SK-N-DZ (cell line): Measurements from ENCODE around the gene CUL1.
"Not testable (repeated sequence)": the region's sequence is repeated elsewhere in the genome, so short reads cannot be mapped to it uniquely, and the experiment has no call there.

Source experiments
- DNase-seq: peaks from one replicate; pipeline ENCODE4 v3.0.0-alpha.2; 2015; ENCODE audit warnings: low spot score

The CUL1 gene

DNA sequence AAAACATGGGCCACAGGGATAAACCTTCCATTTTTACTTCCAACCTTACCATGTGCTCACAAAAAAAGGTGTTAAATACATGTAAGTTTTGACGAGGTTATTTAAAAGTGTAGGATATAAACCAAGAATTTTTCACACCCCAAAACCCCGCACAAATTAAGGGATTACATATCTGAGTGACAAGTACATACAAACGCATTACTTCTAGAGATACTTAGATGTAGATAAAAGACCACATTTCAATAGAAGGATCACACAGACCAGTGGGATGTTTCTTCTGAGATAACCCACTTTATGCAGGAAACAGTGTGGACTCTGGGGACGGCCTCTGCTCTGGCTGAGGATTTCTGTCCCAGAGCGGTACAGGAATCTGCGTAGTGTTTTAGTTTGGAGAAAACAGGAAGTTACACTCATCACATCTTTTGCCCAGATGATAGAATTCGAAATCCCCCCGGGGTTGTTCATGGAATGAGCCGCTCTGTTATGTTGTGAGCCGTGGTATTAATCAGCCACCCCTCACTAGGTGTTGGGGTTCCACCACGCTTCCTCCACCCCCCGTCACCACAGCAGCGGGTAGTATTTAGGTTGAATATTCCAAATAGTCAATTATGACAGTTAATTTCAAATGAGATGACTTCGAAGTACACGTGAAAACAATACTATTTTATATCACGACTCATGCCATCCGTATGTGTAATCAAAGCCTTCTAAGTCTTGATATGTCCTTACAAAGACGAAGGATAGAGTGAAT, 1.3 kb upstream of the CUL1 start:
- DNase-seq = peak; percentile 21

DNA sequence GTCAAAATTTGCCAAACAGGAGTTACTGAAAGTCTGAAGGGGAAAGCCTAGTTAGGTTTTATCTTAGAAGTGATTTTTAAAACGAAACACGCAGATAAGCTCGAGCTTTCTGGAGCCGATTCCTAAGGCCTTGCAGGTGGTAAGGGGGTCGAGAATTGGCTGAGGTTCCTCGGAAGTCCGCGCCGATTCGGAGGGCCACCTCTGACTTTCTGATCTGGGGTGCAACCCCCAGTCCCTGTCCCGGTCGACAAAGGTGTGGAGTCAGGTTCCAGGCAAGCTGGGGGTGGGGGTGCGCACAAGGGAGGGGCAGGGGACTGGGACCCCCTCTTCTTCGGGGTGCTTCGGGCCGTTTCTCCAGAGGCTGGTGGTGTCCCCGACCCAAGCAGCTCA, 701 bp upstream of the CUL1 start:
- peak; percentile 15 for DNase-seq

DNA sequence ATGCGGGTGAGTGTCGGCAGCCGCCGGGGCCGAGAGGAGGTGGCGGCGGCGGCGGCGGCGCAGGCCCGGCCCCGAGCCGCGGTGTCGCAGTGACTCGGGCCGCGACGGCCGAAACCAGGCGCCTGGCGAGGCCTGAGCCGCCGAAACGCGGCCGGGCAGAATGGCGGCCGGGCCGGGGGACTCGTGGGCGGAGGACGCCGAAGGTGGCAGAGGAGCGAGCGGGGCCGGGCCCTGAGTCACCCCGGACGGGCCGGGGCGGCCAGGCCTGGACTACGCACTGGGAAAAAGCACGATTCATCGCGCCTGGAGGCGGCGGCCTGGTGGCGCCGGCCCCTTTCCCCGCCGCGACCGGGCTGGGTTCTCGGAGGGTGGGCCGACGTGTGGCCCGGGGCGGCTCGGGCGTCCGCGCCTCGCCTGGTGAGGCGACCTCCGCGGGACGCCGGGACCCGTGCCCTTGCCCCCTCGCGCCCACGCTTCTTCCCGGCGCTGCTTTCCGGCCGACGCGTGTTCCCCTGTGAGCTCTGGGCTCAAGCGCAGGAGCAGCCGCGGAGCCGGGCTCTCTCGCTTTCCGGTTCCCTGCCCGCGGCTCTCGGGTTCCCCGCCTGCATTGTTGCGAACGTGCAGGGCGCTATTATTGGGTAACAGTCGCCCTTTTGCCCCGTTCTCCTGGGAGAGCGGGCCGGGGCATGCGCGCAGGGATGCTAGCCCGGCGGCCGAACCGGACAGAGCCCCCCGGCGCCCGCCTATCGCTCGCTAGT, 500 bp downstream of the CUL1 start:
- peak; percentile 34 for DNase-seq

DNA sequence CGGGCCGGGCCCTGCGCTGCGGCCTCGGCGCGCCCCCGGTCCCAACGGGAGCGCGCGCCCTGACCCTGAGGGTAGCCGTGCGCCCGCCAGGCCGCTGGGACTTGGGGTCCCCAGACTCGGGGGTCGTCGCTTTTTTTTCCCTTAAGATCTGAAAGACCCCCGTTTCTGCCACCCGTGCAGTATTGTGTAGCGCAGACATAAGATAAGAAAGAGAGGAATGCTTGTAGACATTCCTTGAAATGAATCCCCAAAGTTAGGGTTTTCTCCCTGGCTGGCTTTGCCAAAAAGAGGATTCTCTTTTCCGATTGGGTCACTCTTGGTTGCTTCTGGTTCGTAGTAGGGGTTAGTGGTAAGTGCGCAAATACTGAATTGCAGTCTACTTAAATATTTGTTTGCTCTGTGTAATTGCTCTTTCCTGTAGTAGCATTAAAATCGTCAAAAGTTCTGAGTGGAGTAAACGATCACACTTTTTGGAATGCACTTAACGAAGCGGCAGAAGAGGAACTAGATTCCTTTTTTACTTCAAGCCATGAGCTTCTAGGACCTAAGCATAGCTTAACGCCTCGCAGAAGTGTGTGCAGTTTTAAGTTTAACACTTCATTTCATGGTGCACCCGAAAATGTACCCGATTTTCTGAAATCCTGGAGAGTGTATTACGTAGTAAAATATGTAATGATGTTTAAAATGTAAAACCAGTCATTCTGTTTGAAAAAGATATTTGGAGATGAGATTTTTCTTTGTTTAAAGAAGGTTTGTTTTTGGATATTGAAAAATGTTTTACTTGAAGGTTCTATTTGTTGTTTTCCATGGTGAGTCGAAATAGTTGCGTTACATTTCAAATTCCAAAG, 1.3 kb downstream of the CUL1 start:
- DNase-seq = no peak

DNA sequence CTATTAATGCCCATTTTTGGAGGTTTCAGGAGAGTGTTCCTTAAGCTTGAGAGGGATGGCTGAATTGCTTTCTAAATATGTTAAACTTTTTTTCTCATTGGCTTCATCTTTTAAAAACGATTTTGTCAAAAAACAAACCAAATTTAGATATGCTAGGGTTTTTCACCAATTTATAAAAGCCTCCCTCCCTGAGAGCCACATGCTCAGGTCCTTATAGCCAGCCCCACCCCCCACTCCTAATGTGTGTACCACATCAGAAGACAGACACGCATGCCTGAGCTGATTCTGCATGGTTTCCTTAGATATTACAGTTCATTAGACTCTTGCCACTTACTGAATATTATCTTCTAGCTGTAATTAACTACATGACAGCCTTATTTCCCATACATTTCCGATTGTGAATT, 2.0 kb downstream of the CUL1 start:
- DNase-seq = no peak

DNA sequence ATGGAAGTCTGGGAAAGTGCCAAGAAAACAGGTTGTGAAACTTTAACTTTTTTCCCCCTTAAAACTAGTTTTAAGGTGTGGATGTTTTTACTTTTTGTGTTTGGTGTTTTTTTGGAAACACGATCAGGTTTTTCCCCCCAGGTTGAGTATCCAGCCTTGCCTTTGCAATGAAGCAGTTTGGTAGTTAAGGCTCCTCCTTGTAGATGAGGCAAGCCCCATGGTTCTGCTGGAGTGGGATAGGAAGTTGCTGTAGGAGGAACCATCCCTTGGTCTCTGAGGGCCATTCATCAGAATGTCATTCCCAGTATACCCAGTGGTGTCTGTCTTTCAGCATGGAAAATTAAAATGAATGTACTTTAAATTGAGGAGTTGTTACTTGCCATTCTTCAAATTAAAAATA, 2.7 kb downstream of the CUL1 start:
- no peak for DNase-seq

DNA sequence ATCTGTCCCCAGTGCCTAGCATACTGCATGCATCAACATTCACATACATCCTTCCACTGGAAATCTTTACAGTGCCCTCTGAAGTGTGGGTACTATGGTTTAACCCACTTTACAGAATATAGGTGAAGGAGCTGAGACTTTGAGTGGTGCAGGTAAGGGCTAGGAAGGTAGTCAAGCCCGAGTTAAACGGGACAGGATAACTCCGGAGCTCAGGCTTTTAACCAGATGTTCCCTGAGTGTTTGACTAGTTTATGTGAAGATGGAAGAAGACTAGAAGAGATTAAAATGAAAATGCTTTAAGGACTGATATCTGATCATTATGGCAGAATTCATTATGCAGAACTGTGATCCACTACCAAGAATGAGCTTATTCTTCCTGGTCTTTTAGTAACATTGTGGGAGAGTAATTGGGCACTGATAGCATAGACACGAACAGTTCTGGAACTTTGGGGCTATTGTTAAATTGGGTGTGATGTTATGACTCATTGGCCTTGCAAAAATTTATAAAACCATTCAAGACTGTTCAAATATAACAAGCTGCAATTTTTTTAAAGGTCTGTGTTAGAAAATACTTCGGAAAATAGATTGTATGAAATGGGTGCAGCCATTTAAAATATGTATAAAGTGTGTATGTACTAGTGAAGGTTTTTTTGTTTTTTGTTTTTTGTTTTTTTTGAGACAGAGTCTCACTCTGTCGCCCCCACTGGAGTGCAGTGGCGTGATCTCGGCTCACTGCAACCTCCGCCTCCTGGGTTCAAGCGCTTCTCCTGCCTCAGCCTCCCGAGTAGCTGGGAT, 4.4 kb downstream of the CUL1 start:
- no peak for DNase-seq

DNA sequence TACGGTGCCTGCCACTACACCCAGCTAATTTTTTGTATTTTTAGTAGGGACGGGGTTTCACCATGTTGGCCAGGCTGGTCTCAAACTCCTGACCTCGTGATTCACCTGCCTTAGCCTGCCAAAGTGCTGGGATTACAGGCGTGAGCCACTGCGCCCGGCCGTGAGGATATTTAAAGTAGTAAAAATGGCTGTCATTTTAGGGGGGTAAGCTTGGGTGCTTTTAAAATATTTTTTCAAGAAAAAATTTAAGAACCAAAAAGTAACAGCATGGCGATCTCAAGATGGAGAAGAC, 4.9 kb downstream of the CUL1 start:
- DNase-seq = not testable (repeated sequence)

DNA sequence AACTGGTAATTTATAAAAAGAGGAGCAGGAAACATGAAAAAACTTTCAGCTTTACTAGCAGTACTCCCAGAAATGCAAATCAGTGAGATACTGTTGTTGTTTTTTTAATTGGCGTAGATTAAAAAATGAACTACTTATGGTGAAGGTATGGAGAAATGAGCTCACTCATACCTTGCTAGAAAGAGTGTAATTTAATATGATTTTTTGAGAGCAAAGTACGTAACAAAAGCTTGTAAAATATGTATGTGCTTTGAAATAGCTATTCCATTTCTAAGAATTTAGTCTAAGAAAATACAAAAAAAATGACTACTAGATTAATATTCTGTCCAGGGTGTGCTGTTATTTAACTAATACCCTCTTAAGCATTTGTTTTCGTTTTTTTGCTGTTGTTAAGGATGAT, 5.5 kb downstream of the CUL1 start:
- no peak for DNase-seq

DNA sequence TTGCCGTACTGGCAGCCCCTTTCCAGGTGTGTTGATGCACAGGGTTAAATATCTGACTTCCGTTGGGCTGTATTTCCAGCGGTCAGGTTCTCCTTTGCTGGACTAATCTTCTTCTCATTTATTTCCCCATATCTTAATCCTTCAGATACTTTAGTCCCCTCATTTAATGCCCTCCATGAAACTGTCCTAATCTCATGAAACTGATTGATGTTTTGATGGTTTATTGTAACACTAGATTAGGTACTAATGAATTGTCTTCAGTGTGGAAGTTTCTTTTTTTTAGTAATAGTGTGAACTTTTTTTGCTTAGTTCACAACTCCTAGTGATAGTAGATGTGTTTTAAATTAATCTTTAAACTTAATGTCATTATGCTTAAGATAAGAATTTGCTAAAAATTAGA, 6.3 kb downstream of the CUL1 start:
- no peak for DNase-seq

DNA sequence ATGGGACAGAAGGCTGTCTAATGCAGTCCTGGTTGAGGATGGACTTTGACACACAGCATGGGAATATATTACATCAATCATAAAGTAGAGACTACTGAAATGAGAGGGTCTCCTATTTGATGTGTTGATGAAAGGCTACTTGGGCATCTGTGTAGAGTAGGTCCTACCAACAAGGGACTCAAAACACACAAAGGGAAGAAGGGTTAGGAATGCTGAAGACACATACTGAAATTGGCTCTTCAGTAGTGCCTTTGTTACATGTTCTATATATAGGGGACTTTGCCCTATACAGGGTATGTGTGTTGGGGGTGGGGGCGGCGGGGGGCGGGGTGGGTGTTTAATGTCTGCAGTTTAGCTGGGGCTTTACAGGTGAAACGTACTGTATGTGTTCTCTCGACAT, 7.7 kb downstream of the CUL1 start:
- DNase-seq = no peak

DNA sequence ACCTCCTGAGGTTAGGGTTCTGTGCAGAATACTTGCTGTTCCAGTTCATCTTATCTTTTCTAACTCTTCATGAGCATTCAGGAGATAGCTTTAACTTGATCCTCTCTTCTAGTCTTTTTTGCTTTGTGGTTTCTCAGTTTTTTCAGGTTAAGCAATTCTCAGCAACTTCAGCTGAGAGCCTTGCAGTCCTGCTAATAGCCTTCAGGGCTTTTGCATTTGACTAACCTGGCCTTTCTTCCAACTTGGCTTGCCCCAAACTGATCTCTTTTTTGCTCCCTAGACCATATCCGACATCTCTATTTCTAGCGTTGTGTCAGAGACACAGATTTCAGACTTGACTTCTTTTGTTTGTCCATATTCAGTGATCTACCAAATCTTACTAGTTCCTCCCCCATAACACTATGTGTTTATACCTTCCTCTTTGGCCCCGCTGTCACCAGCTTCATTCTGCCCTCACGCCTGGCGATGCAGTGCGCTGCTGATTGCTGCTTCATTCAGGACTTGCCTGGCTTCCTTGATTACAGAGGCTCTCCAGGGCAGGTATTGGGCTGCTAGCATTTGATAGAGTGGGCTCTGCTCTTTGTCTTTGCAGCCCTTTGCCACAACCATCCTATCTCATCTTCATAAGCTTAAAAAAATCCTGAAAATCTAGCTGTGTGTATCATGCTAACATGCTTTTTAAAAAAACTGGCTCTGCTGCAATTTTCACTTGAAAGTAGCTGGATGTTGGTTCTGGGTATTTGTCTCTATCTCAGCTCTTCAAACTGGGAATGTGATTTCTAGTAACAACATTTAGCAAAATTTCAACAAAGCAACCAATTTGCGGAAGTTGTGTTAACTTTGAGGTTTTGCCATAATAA, 9.6 kb downstream of the CUL1 start:
- no peak for DNase-seq

DNA sequence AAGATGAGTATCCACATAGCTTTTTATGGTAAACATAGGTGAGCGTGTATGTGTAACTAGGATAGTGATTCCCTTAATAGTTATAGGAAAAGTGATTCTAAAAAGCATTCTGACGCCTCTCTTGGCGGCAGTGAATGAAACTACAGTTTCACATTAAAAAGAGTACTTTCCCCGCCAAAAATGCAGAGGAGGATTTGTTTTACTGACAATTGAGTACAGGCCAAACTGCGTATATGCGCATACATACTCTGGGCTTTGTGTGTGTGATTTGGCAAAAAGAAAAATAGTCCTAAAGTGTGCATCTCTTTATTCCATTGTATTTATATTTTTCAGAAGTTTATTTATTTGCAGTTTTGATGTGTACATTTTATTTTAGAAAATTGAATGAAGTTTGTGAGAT, 10.3 kb downstream of the CUL1 start:
- no peak for DNase-seq

DNA sequence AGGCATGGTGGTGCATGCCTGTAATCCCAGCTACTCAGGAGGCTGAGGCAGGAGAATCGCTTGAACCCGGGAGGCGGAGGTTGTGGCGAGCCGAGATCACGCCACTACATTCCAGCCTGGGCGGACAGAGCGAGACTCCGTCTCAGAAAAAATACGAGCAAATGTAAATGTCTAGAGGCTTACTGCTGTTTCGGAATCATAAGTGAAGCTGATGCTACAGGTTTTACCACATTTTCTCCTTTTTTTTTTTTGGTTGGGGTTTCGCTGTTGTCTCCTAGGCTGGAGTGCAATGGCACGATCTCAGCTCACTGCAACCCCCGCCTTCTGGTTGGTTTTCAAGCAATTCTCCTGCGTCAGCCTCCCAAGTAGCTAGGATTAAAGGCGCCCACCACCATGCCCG, 11.7 kb downstream of the CUL1 start:
- DNase-seq = not testable (repeated sequence)

DNA sequence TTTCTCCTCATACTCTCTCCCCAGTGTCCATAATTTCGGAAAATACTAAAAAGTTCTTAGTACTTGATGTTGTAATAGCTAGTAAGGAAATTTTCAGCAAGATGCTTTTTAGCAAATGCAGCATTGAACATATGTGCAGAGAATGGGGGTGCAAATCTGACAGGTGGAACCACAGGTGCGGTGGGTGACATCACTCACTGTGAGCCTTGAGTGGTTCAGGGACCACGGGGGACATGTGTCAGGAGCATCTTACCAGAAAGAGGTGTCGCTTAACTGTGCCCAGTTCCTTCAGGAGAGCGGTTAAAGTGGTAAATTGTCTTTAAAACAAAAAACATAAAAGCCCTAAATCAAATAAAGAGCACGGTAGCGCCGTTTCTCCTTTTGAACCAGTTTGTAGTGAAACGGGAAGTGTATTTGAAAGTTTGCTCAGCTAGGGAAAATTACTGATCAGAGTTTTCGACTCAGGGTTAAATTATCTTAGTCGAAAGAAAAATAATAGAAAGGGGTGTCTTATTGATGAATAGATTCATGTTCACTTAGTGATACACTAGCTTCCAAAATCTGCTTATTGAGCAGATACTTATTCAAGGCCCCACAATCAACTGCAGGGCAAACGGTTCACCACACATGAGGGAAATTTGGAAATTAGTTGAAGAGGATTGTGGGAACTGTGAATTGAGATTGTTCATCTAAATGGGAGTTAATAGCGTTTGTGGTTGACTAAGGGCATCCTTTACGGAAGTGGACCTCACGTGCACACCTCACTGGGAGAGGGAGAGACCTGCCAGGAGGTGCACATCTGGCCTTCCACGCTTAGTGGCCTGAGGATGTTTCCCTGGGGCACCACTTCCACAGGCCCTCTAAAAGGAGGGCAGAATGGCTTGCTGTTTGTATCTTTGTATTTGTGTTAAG, 12.7 kb downstream of the CUL1 start:
- DNase-seq = no peak

DNA sequence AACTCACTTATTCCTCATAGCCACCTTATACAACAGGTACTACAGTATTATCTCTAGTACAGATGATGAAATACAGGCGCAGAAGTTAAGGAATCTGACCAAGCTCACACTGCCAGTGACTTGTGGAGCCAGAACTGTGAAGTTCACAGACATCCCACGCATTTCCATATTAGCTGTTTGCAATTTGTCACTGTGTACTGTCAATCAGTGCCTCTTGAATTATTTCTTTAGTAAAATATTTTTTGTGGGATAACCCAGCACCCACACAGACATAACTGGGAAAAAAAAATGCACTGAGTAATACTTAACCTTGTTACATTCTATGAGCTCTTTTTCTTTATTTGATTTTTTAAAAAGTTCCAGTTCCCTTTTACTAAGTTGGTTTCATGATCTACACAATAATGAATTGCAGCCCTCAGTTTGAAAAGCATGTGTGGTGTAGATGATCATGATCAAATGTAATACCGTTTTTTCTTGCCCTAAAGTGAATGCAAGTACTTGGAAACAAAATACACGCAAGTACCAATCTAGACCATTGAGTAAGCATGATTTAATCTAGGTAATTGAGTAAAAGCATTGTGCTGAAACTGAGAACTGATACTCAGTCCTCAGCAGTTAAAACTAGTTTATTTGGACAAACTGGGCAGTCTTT, 14.1 kb downstream of the CUL1 start:
- peak; percentile 17 for DNase-seq

DNA sequence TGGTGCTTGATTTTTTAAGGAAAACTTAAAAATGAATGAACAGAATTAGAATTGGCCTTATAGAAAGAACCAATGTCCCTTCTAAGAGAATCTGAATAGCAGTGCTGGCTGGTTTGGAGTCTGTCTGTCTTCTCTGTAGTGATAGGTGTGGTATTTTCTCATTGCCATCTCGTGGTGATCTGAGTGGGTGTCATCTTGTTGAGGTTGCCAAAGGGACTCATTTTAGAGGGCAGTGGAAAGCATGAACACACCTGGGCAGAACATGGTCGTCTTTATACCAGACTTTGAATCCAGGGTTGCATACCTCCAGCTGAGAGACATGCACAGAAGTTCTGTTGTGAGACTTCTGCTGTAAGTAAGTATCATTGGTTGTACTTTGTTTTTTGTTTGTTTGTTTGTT, 15.8 kb downstream of the CUL1 start:
- DNase-seq = no peak

DNA sequence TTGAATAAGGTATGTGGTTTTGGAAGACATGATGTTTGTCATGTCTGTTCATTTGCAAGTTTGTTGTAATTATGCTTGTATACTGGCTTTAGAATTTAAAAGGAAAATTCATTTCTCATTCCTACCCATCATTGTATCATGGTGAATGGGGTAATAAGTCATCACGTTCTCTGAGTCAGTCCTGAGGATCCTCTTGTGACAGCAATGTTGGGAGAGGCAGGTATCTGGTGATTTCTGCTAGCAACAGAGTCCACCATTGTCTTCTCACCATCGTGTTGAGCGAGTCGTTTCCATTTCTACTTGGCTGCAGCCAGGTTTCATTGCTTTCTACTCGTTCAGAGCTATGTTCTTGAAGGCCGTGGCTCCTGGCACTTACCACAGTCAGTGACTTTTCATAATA, 16.3 kb downstream of the CUL1 start:
- no peak for DNase-seq

DNA sequence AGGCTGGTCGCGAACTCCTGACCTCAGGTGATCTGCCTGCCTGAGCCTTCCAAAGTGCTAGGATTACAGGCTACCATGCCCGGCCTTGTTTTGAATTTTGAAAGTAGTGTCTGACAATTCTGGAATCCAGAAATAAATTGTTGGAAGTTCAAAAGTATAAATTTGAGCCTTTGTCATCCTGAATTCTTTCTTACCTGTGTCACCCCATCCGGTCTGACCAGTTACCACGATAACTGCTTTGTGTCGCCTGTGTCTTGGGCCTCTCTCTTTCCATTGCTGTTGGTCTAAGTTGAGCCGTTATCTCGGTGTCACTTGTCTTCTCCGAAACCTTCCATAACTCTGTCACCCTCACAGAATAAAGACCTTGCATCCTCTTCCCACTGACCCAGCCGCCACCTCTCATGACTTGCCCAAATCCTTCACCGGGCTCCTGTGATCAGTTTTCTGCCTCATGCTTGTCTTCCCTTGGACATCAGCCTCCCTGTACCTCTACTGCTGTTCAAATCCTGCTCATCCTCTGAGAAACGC, 18.6 kb downstream of the CUL1 start:
- DNase-seq = no peak
